Stimulated activated CD8-positive, alpha-beta memory T cell treated with anti-CD3 and anti-CD28 coated beads, Interleukin-15, amount 100 ng/mL, for 1 hour (primary cell): ENCODE data around the gene ZNF143.
"Not testable (repeated sequence)": the region's sequence is repeated elsewhere in the genome, so short reads cannot be mapped to it uniquely, and the experiment has no call there.

Experiments
- DNase-seq: peaks from one replicate; pipeline ENCODE4 v3.0.0-alpha.2; 2020; ENCODE audit warnings: low read depth

ZNF143 gene

GRCh38 chr11:9498457-9499078, 37.8 kb downstream of the ZNF143 start:
- DNase-seq = no peak

- peak; percentile 66 for DNase-seq
Measured at GRCh38 chr11:9506489-9507276, 45.9 kb downstream of the ZNF143 start.

- no peak for DNase-seq
Measured at GRCh38 chr11:9507277-9507580, 46.4 kb downstream of the ZNF143 start.

- no peak for DNase-seq
Measured at GRCh38 chr11:9509041-9509440, 48.2 kb downstream of the ZNF143 start.

GRCh38 chr11:9512370-9513019, 51.7 kb downstream of the ZNF143 start:
- no peak for DNase-seq

- DNase-seq = not testable (repeated sequence)
Measured at GRCh38 chr11:9514576-9514975, 53.8 kb downstream of the ZNF143 start.

GRCh38 chr11:9516113-9516512, 55.3 kb downstream of the ZNF143 start:
- no peak for DNase-seq

- no peak for DNase-seq
Measured at GRCh38 chr11:9518835-9519410, 58.1 kb downstream of the ZNF143 start.

- DNase-seq = no peak
Measured at GRCh38 chr11:9524001-9524400, 63.2 kb downstream of the ZNF143 start.

GRCh38 chr11:9525116-9525515, 64.3 kb downstream of the ZNF143 start:
- DNase-seq = no peak

GRCh38 chr11:9527481-9528135, 66.8 kb downstream of the ZNF143 start:
- DNase-seq = no peak

- no peak for DNase-seq
Measured at GRCh38 chr11:9528136-9528501, 67.3 kb downstream of the ZNF143 start.

- no peak for DNase-seq
Measured at GRCh38 chr11:9528573-9529333, 67.9 kb downstream of the ZNF143 start.

GRCh38 chr11:9529334-9529650, 68.5 kb downstream of the ZNF143 start:
- DNase-seq = no peak

GRCh38 chr11:9530020-9530621, 69.3 kb downstream of the ZNF143 start:
- DNase-seq = no peak

GRCh38 chr11:9530901-9531625, 70.3 kb downstream of the ZNF143 start:
- no peak for DNase-seq

GRCh38 chr11:9533058-9533457, 72.2 kb downstream of the ZNF143 start:
- no peak for DNase-seq

GRCh38 chr11:9533736-9534473, 73.1 kb downstream of the ZNF143 start:
- DNase-seq = no peak

GRCh38 chr11:9535189-9535781, 74.5 kb downstream of the ZNF143 start:
- DNase-seq = peak; percentile 67

- DNase-seq = no peak
Measured at GRCh38 chr11:9538548-9538947, 77.7 kb downstream of the ZNF143 start.
